Keratinocyte (primary cell): ENCODE results near the gene TUBB.

Experiments
- CTCF ChIP-seq, 3 experiments: IDR thresholded peaks in 1 of 3; conservative IDR thresholded peaks in 1 of 3; optimal IDR thresholded peaks in 1 of 3; 2 replicates in 2 of 3; 3 replicates in 1 of 3; pipeline versions ENCODE3 to v1.5.1; 2011; ENCODE audit warnings: low read length in 3 of 3, mild to moderate bottlenecking in 3 of 3, moderate library complexity in 2 of 3, control low read depth in 1 of 3, inconsistent platforms in 1 of 3; ENCODE audit not compliant: insufficient read depth in 2 of 3; ENCODE audit errors: extremely low read depth in 1 of 3
- EZH2 ChIP-seq: IDR thresholded peaks from one replicate; pipeline ENCODE4 v1.6.1; 2012; ENCODE audit warnings: inconsistent platforms, mild to moderate bottlenecking, low read length, moderate library complexity

- no peak for TF ChIP-seq CTCF (optimal IDR thresholded peaks at IDR 0.05 in 1 of 3, IDR thresholded peaks at IDR 0.05 in 1 of 3, conservative IDR thresholded peaks at IDR 0.05 in 1 of 3; ENCODE audit: extremely low read depth in 1 of 3, insufficient read depth in 2 of 3, low read length in 3 of 3)
- TF ChIP-seq EZH2, result no peak
Observed at GRCh38 chr6:30752157-30752927, 32.2 kb downstream of the TUBB start.
